ENCODE measurements around the gene BPIFB6. TPM values are rescaled to one million over a fixed set of nuclear protein-coding genes. Genes with fewer than 3 reads are reported as not detected.

Gene BPIFB6
- total RNA-seq, 1 experiment from 2014 or later, result not detected

DNA sequence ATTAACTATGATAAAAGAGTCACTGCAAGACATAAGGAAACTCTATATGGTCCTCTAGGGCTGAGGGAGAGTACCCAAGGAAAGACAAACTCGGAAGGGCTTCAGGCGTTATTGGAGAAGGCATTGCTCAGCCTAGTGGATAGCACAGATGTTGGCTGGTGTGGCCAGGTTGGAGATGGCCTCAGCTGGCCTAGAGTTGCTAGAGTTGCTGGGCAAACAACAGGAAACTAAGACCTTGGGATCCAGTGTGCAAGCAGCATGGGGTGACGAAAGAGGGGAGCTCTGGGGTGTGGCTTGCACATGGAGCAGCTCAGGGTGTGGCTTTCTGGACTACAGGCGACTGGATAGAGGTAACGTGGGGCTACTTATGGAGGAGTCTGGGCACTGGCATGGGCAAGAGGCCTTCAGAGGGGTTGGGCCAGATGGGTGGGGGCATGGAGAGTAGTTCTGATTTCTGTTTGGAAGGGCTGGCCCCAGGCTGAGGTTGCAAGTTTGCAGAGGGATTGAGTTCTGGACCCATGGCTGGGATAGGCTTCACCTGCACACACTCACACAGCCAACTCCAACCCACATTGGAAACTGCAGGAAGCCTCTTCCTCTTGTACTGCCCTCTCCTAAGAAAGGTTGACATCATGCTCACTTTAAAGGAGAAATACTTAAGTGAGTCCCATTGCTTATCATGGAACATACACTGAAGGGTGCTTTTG lies 5.2 kb upstream of the BPIFB6 start:
- Histone ChIP-seq H3K27me3 (ENCODE audit: low read length) (peaks cover 16% of the 10 kb centered on the region; the same call in 1 of the 2 replicates), H2AFZ (ENCODE audit: low read length) (no peak overlapping the region), H3K9me2 (replicated peaks; ENCODE audit: low read length) (no peaks in the 10 kb centered on the region), H3K9ac (ENCODE audit: low read length) (no peak overlapping the region), H3K79me2 (ENCODE audit: low read length) (no peaks in the 10 kb centered on the region), H3K4me2 (ENCODE audit: low read length) (no peak overlapping the region), H3K36me3 (ENCODE audit: low read depth, low read length) (no peaks in the 10 kb centered on the region), H3K27ac (ENCODE audit: low read length) (no peak overlapping the region), H3K9me3 (ENCODE audit: low read length) (no peaks in the 10 kb centered on the region), H3F3A (ENCODE audit: low read length, unreplicated experiment) (no peaks in the 10 kb centered on the region), H3K4me3 (ENCODE audit: low read length) (no peak overlapping the region), H4K20me1 (ENCODE audit: low read length) (no peaks in the 10 kb centered on the region), H3K4me1 (ENCODE audit: insufficient read depth, low read length) (no peaks in the 10 kb centered on the region)
- ChIA-PET CTCF (no interaction called here), POLR2A (ENCODE audit: unreplicated experiment) (no interaction called here)
- no TSS peak for BruUV-seq (replicated peaks)
- no peak for ATAC-seq
- no peak for TF ChIP-seq EZH2phosphoT487 (IDR thresholded peaks at IDR 0.05; ENCODE audit: borderline replicate concordance, low read length)
- TF ChIP-seq, protein P1, sequence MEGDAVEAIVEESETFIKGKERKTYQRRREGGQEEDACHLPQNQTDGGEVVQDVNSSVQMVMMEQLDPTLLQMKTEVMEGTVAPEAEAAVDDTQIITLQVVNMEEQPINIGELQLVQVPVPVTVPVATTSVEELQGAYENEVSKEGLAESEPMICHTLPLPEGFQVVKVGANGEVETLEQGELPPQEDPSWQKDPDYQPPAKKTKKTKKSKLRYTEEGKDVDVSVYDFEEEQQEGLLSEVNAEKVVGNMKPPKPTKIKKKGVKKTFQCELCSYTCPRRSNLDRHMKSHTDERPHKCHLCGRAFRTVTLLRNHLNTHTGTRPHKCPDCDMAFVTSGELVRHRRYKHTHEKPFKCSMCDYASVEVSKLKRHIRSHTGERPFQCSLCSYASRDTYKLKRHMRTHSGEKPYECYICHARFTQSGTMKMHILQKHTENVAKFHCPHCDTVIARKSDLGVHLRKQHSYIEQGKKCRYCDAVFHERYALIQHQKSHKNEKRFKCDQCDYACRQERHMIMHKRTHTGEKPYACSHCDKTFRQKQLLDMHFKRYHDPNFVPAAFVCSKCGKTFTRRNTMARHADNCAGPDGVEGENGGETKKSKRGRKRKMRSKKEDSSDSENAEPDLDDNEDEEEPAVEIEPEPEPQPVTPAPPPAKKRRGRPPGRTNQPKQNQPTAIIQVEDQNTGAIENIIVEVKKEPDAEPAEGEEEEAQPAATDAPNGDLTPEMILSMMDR (conservative IDR thresholded peaks at IDR 0.05; ENCODE audit: low read depth, low read length), result no peak
- no peak for TF ChIP-seq EZH2 (IDR thresholded peaks at IDR 0.05; ENCODE audit: low read length, unreplicated experiment)
- no peak for DNase-seq
- intact Hi-C loops (cut with micrococcal nuclease), result no loop called here

DNA sequence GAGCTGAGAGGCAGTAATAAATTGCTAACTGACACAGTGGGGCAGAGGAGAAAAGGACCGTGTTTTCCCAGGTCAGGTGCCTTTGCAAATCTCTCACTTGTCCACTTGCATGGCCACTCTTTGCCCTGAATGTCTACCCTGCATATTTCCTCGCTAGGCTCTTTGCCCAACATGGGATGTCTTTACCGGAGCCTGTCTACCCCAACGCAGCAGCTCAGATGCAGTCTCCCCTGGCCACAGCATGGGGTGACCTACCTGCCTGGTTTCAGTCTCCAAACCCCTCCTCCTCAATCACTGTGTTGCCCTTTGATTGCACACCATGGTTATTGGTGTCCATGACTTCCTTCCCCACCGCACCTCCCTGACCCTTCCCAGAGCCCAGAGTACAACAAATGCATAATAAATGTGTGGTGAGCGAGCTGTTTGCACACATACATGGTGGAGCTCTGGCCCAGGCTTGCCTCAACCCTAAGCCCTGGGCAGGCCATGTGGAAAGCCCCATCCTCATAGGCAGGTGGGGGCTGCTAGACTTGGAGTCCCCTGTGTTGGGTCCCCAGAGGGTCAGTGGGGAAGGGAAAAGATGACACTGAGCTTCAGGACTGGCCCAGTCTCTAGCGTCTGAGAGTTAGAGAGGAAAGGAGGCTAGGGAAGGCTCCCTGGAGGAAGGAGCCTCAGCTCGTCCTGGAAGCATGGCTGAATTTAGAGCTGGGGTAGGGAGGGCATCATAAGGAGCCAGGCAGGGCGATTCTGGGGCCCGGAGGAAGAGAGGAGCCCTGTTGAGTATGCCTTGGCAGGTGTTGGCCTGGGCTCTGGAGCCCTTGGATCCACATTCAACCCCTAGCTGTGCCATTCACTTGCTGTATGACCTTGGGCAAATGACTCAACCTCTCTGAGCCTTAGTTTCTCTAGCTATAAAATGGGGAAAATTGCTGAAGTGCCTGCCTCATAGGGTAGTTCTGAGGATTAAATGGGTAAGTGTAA lies 4.4 kb upstream of the BPIFB6 start:
- no peak overlapping the region for H3K4me3 ChIP-seq (ENCODE audit: low read length)
- no peak for ATAC-seq
- no peaks in the 10 kb centered on the region for H3K36me3 ChIP-seq (ENCODE audit: low read depth, low read length)
- H3K27ac ChIP-seq (ENCODE audit: low read length), result no peak overlapping the region
- no peaks in the 10 kb centered on the region for H3K4me1 ChIP-seq (ENCODE audit: insufficient read depth, low read length)
- no peaks in the 10 kb centered on the region for H3K9me3 ChIP-seq (ENCODE audit: low read length)
- BruUV-seq (replicated peaks), result no TSS peak
- H3K9ac ChIP-seq (ENCODE audit: low read length), result no peak overlapping the region
- no peaks in the 10 kb centered on the region for H3F3A ChIP-seq (ENCODE audit: low read length, unreplicated experiment)
- H3K79me2 ChIP-seq (ENCODE audit: low read length), result no peaks in the 10 kb centered on the region
- TF ChIP-seq EZH2 (IDR thresholded peaks at IDR 0.05; ENCODE audit: low read length, unreplicated experiment) (no peak), EZH2phosphoT487 (IDR thresholded peaks at IDR 0.05; ENCODE audit: borderline replicate concordance, low read length) (no peak)
- TF ChIP-seq, protein P1 (conservative IDR thresholded peaks at IDR 0.05; ENCODE audit: low read depth, low read length), result no peak
- intact Hi-C loops (cut with micrococcal nuclease), result no loop called here
- CTCF ChIA-PET, result no interaction called here
- no peaks in the 10 kb centered on the region for H3K9me2 ChIP-seq (replicated peaks; ENCODE audit: low read length)
- POLR2A ChIA-PET (ENCODE audit: unreplicated experiment), result no interaction called here
- H4K20me1 ChIP-seq (ENCODE audit: low read length), result no peaks in the 10 kb centered on the region
- H3K4me2 ChIP-seq (ENCODE audit: low read length), result no peak overlapping the region
- peaks cover 16% of the 10 kb centered on the region; the same call in 1 of the 2 replicates for H3K27me3 ChIP-seq (ENCODE audit: low read length)
- DNase-seq, result no peak
- no peak overlapping the region for H2AFZ ChIP-seq (ENCODE audit: low read length)

Measured in PC-3 (cell line).